GM19328 (cell line): Measurements from ENCODE around the gene MAB21L4.

ENCODE experiments used
- ATAC-seq: cut with Tn5 transposase; IDR thresholded peaks from one replicate; pipeline ENCODE4 v1.9.1; 2021; ENCODE audit warnings: mild to moderate bottlenecking, moderate library complexity; ENCODE audit not compliant: unreplicated experiment

Gene MAB21L4

GRCh38 chr2:240895656-240896388 lies at the start of gene MAB21L4:
Gene MAB21L4, minus strand, starts transcription at chr2:240896156. Its CDS starts 159 bp downstream, at chr2:240895997.
- ATAC-seq: no peak

GRCh38 chr2:240936106-240936505 lies 40.1 kb upstream of the MAB21L4 start:
- no peak for ATAC-seq

- no peak for ATAC-seq
These were observed 39.3 kb upstream of the MAB21L4 start for GRCh38 chr2:240935103-240935876.

- no peak for ATAC-seq
These were observed 38.7 kb upstream of the MAB21L4 start for GRCh38 chr2:240934701-240935102.

GRCh38 chr2:240933966-240934700 lies 38.2 kb upstream of the MAB21L4 start:
- ATAC-seq: no peak

- ATAC-seq: no peak
These were observed 37.4 kb upstream of the MAB21L4 start for GRCh38 chr2:240933048-240933965.

GRCh38 chr2:240932724-240933047 lies 36.7 kb upstream of the MAB21L4 start:
- ATAC-seq: no peak

- no peak for ATAC-seq
These were observed 36.2 kb upstream of the MAB21L4 start for GRCh38 chr2:240932001-240932723.

- no peak for ATAC-seq
These were observed 35.5 kb upstream of the MAB21L4 start for GRCh38 chr2:240931319-240931949.

- no peak for ATAC-seq
These were observed 34.8 kb upstream of the MAB21L4 start for GRCh38 chr2:240930631-240931318.

GRCh38 chr2:240930096-240930630 lies 34.2 kb upstream of the MAB21L4 start:
- ATAC-seq: no peak

GRCh38 chr2:240929364-240930095 lies 33.6 kb upstream of the MAB21L4 start:
- ATAC-seq: no peak

- ATAC-seq: no peak
These were observed 32.8 kb upstream of the MAB21L4 start for GRCh38 chr2:240928476-240929363.

- ATAC-seq: no peak
These were observed 31.4 kb upstream of the MAB21L4 start for GRCh38 chr2:240927390-240927781.

- ATAC-seq: no peak
These were observed 30.8 kb upstream of the MAB21L4 start for GRCh38 chr2:240926516-240927389.
